Measurements from ENCODE around the gene ZNF705A.
"Not testable (repeated sequence)": the region's sequence is repeated elsewhere in the genome, so short reads cannot be mapped to it uniquely, and the experiment has no call there.

ZNF705A gene

GRCh38 chr12:8188088-8188487 is 31.3 kb downstream of the ZNF705A start:
- DNase-seq, result not testable (repeated sequence)

DNA sequence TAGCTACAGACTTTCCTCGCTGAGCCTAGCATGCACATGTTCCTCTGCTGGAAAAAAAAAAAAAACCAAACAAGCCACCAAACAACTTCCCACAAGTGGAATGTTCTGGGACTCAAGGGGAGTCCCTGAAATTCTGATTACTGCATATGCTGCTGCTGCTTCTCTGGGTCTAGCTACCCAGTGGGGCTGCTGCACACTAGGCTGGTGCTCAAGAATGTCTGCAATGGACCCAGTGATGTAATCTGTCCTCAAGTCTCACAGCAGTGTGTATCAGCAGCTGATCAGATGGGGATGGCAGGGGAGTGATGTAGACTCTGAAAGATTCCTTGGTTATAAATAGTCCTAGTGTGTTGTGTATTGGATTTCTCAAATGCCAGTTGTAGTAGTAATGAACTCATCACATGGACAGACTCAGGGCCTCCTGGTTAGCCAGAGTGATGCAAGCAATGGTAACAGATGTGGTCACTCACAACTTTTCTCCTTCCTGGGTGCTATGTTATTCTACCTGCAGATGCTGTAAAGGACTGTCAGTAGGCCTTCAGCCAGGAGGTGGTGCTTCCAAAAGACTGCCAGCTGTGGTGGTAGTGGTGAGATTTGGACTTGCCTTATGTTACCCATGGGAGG is 41.0 kb downstream of the ZNF705A start:
- DNase-seq, result not testable (repeated sequence)

- not testable (repeated sequence) for DNase-seq
Measured at GRCh38 chr12:8218711-8219382, 62.0 kb downstream of the ZNF705A start.

DNA sequence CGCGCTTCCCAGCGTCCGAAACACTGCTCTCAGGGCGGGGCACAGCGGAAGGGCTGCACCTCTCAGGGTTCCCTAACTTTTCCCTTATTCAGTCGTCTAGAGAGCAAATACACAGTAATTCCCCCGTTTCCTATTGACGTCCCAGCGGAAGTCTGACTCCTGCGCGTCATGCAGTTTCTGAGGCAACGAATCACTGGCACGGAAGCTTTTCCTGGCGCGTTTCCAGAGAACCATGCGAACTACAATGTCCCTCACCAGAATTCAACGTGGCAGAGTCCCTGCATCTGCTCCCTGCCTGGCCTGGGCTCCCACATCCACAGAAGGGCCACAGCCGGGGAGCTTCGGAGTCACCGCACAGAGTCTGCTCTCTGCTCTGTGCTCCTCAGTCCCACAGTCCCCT is 64.6 kb downstream of the ZNF705A start:
- DNase-seq, result not testable (repeated sequence)

- DNase-seq, result not testable (repeated sequence)
Measured at GRCh38 chr12:8221844-8222243, 65.0 kb downstream of the ZNF705A start.

DNA sequence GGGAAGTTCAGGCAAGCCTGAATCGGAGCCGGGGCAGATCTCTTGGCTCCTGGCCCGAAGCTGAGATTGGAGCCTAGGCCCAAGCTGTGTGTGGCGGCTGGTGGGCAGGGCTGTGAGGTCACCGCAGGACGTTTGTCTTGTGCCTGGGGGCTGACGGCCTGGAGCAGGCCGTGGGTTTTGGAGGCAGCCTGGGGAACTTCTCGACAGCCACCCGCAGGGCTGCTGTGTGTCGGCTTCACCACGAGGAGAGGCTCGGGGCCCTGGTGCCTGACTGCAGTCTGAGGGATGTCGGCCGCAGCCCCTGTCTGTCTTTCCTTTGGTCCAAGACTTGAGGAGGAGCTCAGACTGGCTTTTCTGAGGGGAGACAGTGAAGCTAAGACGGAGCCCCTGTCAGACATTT is 65.5 kb downstream of the ZNF705A start:
- DNase-seq, result not testable (repeated sequence)

GRCh38 chr12:8223646-8224045 is 66.8 kb downstream of the ZNF705A start:
- not testable (repeated sequence) for DNase-seq

GRCh38 chr12:8224782-8225181 is 68.0 kb downstream of the ZNF705A start:
- DNase-seq, result not testable (repeated sequence)

DNA sequence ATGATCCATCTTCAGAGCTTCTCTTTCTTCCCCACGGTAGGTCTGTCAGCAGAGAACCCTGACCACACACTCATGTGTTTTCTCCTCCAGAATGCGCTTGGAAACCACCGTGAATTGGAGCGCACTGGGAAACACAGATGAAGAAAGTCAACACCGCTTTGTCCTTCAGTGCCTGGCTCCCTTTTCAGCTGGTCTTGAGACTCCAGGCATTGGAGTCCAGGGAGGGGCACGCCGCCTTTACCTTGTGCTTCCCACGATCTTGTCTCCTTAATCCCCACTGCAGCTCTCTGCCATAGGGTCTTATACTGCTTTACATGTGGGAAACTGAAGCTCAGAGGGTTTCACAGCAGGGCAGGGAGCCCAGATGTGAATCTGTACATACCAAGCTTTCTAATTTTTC is 69.5 kb downstream of the ZNF705A start:
- DNase-seq, result no peak

GRCh38 chr12:8226992-8227731 is 70.3 kb downstream of the ZNF705A start, which contains the start of gene FAM90A1:
TSS of gene FAM90A1 (minus strand) at chr12:8227618. CDS start at chr12:8224832, 2,786 bp downstream.
- not testable (repeated sequence) for DNase-seq

- not testable (repeated sequence) for DNase-seq
Measured at GRCh38 chr12:8227732-8228077, 70.9 kb downstream of the ZNF705A start.

DNA sequence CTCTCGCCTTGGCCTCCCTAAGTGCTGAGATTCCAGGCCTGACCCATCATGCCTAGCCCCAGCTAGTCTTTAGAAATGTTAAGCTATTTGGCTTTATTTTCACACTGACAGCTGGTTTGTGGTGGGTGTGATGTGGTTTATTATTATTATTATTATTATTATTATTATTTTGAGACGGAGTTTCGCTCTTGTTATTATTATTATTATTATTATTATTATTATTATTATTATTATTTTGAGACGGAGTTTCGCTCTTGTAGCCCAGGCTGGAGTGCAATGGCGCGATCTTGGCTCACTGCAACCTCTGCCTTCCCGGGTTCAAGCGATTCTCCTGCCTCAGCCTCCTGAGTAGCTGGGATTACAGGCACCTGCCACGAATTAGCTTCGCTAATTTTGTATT is 71.8 kb downstream of the ZNF705A start:
- not testable (repeated sequence) for DNase-seq

DNA sequence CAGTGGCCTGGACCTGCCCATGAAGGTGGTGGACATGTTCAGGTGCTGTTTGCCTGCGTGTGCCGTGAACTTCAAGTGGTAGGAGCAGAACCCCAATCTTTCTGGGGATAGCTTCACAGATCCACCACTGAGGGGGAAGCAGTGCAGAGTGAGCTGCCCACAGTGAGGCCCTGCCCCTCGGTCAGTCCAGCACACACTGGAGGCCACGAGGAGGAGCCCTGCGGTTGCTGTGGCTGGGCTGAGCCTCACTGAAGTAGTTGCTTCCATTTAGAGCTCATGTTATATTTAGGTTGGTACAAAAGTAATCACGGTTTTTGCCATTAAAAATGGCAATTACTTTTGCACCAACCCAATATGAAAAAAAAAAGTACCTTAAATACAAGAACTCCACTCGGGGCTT is 72.7 kb downstream of the ZNF705A start:
- not testable (repeated sequence) for DNase-seq

All from NCI-H2107 (cell line).